ENCODE data around the gene CDY2A. TPM values are rescaled to one million over a fixed set of nuclear protein-coding genes. Genes with fewer than 3 reads are reported as not detected.
"Not testable (repeated sequence)": the region's sequence is repeated elsewhere in the genome, so short reads cannot be mapped to it uniquely, and the experiment has no call there.

The CDY2A gene
- total and polyA plus RNA-seq, 2 of the 4 experiments (the other 2 are of a cell fraction), result not detected

DNA sequence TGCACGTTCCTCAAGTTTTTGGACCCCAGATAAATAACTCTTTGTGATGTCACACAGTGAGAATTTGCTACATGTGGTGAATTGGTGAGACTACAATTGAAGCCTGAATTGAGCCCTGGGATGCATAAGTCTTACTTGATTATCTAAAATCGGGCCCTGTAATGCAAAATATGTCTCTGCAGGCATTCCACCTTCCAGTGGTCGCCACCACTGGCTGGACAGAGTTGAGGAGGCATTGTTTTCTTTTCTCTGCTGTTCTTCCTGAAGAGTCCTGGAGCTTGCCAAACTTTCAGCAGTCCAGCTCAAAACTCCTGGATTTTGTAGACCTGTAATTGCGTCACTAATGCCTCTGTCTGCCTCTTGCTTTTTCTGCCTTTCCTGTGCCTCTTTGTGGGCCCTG, 23.5 kb downstream of the CDY2A start:
- H3K4me3 ChIP-seq (ENCODE audit: insufficient read depth, low read depth, low read length); H3K4me2 ChIP-seq (ENCODE audit: low read depth, low read length); H2BK120ac ChIP-seq (ENCODE audit: low read depth, low read length); H3K23ac ChIP-seq (ENCODE audit: low read depth, low read length); H3K4me1 ChIP-seq (ENCODE audit: control insufficient read depth, insufficient read depth, low read length); DNase-seq; ATAC-seq (ENCODE audit: low read depth); intact Hi-C loops (cut with micrococcal nuclease); H2AK5ac ChIP-seq (ENCODE audit: low read depth, low read length); H3K27me3 ChIP-seq (ENCODE audit: control insufficient read depth, insufficient read depth, low read length); H2AK9ac ChIP-seq (replicated peaks; ENCODE audit: low read depth, low read length, poor library complexity); H2BK5ac ChIP-seq (ENCODE audit: low read depth, low read length, poor library complexity, severe bottlenecking); H3K36me3 ChIP-seq (ENCODE audit: control insufficient read depth, insufficient read depth, low read length); H3K9ac ChIP-seq (ENCODE audit: low read depth, low read length); H3K9me1 ChIP-seq (ENCODE audit: insufficient read depth, low read length); H3K4ac ChIP-seq (ENCODE audit: low read depth, low read length); H4K8ac ChIP-seq (ENCODE audit: low read depth in 2 of 2, low read length in 2 of 2); BruUV-seq (replicated peaks); H3K79me1 ChIP-seq (ENCODE audit: low read depth in 1 of 2, low read length in 2 of 2); H3K9me3 ChIP-seq (ENCODE audit: control insufficient read depth, insufficient read depth, low read length); CTCF ChIA-PET; H2AFZ ChIP-seq (replicated peaks; ENCODE audit: low read length, poor library complexity); H2BK15ac ChIP-seq (ENCODE audit: low read depth, low read length); H3K18ac ChIP-seq (ENCODE audit: low read depth, low read length); H4K5ac ChIP-seq (ENCODE audit: low read depth, low read length); dilution Hi-C loops (cut with HindIII; ENCODE audit: low sequenced_read_pairs, unreplicated experiment); H4K20me1 ChIP-seq (ENCODE audit: insufficient read depth, low read length); H3K27ac ChIP-seq (ENCODE audit: insufficient read depth, low read length); POLR2A ChIA-PET (ENCODE audit: unreplicated experiment); H3K14ac ChIP-seq (replicated peaks; ENCODE audit: low read depth, low read length); H4K91ac ChIP-seq (ENCODE audit: insufficient read depth, low read depth, low read length); H2BK20ac ChIP-seq (ENCODE audit: low read depth, low read length); H3K56ac ChIP-seq (ENCODE audit: extremely low read depth, insufficient read depth, low read length); in situ Hi-C loops (cut with MboI; ENCODE audit: low sequenced_read_pairs): not testable (repeated sequence)
- no CpG with 5 or more reads among the region's 4 CpGs for WGBS, 2 experiments (ENCODE audit: extremely low coverage in 2 of 2, insufficient read length in 1 of 2)

DNA sequence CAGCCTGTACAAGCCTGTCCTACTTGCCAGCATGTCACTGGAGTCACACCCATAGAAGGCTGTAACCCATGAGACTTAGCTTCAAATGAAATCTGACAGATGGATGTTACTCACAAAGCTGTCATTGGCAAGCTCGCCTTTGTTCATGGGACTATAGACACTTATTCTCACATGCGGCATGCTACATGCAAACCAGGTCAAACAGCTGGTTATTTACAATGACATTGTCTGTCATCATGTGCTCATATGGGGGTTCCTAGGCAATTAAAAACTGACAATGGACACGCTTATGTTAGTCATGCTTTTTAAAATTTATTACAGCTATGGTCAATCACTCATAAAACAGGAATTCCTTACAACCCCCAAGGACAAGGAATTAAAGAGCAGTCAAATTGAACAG, 30.9 kb downstream of the CDY2A start:
- H3K23ac ChIP-seq (ENCODE audit: low read depth, low read length); H2AK5ac ChIP-seq (ENCODE audit: low read depth, low read length); H4K91ac ChIP-seq (ENCODE audit: insufficient read depth, low read depth, low read length); ATAC-seq (ENCODE audit: low read depth); H3K27ac ChIP-seq (ENCODE audit: insufficient read depth, low read length); H2BK15ac ChIP-seq (ENCODE audit: low read depth, low read length); H2BK120ac ChIP-seq (ENCODE audit: low read depth, low read length); H3K4me1 ChIP-seq (ENCODE audit: control insufficient read depth, insufficient read depth, low read length); H3K4me3 ChIP-seq (ENCODE audit: insufficient read depth, low read depth, low read length); DNase-seq; H4K5ac ChIP-seq (ENCODE audit: low read depth, low read length); H3K18ac ChIP-seq (ENCODE audit: low read depth, low read length); H3K4me2 ChIP-seq (ENCODE audit: low read depth, low read length); H3K9me3 ChIP-seq (ENCODE audit: control insufficient read depth, insufficient read depth, low read length); H3K27me3 ChIP-seq (ENCODE audit: control insufficient read depth, insufficient read depth, low read length); H2AFZ ChIP-seq (replicated peaks; ENCODE audit: low read length, poor library complexity); CTCF ChIA-PET; in situ Hi-C loops (cut with MboI; ENCODE audit: low sequenced_read_pairs); intact Hi-C loops (cut with micrococcal nuclease); H2BK20ac ChIP-seq (ENCODE audit: low read depth, low read length); H4K20me1 ChIP-seq (ENCODE audit: insufficient read depth, low read length); H3K79me1 ChIP-seq (ENCODE audit: low read depth in 1 of 2, low read length in 2 of 2); H3K14ac ChIP-seq (replicated peaks; ENCODE audit: low read depth, low read length); H3K9me1 ChIP-seq (ENCODE audit: insufficient read depth, low read length); BruUV-seq (replicated peaks); H3K4ac ChIP-seq (ENCODE audit: low read depth, low read length); dilution Hi-C loops (cut with HindIII; ENCODE audit: low sequenced_read_pairs, unreplicated experiment); H3K9ac ChIP-seq (ENCODE audit: low read depth, low read length); H2AK9ac ChIP-seq (replicated peaks; ENCODE audit: low read depth, low read length, poor library complexity); H2BK5ac ChIP-seq (ENCODE audit: low read depth, low read length, poor library complexity, severe bottlenecking); H3K36me3 ChIP-seq (ENCODE audit: control insufficient read depth, insufficient read depth, low read length); H4K8ac ChIP-seq (ENCODE audit: low read depth in 2 of 2, low read length in 2 of 2); POLR2A ChIA-PET (ENCODE audit: unreplicated experiment); H3K56ac ChIP-seq (ENCODE audit: extremely low read depth, insufficient read depth, low read length): not testable (repeated sequence)
- WGBS, 2 experiments (ENCODE audit: extremely low coverage in 2 of 2, insufficient read length in 1 of 2), result no CpG with 5 or more reads among the region's 3 CpGs

Measured in IMR-90 (cell line).